Measurements from ENCODE around the gene DDX20. TPM values are rescaled to one million over a fixed set of nuclear protein-coding genes. Genes with fewer than 3 reads are reported as not detected.

DDX20 gene
- polyA plus RNA-seq, 1 donor from 2014 or later: 26.5 TPM

DNA sequence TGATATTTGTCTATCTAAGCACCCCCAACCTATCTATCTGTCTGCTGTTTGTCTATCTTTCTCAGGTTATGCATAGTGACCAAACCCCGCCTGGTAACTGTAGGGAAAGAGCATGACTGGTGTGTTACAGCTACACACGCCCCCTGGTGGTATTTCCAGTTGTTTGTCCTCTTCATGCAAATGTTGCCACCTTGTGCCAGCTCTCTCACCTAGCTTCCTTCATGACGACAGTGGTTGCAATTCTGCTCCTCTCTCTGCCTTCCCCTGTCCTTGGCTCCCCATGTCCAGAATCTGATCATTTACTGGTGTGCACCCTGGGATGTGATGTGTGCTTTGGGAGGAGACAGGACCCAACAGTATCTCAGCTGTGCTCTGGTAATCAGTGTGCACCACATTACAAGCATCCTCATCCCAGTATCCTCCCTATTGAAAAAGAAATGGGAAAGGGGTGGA is 8.4 kb upstream of the DDX20 start:
- H3K9ac ChIP-seq (ENCODE audit: low read length): no peak overlapping the region
- no peaks in the 10 kb centered on the region for H3K9me2 ChIP-seq (ENCODE audit: insufficient read depth, low read length)
- TF ChIP-seq SMC3 (conservative IDR thresholded peaks at IDR 0.05; ENCODE audit: poor library complexity) (peak; percentile 32), CTCF (IDR thresholded peaks at IDR 0.05; ENCODE audit: poor library complexity, severe bottlenecking) (peak; percentile 50), RAD21 (conservative IDR thresholded peaks at IDR 0.05) (peak; percentile 28), MXI1 (conservative IDR thresholded peaks at IDR 0.05; ENCODE audit: poor library complexity, severe bottlenecking) (no peak)
- no peaks in the 10 kb centered on the region for H3K79me2 ChIP-seq (replicated peaks; ENCODE audit: insufficient read depth, low read length)
- H2AFZ ChIP-seq (ENCODE audit: low read depth, low read length): no peak overlapping the region
- no peak overlapping the region for H3K4me2 ChIP-seq (ENCODE audit: low read length)
- peaks cover 15% of the 10 kb centered on the region for H3K36me3 ChIP-seq (ENCODE audit: insufficient read depth, low read length)
- peak overlapping the region; percentile 39 for H3K27ac ChIP-seq (ENCODE audit: low read length)
- no peaks in the 10 kb centered on the region for H4K20me1 ChIP-seq (ENCODE audit: insufficient read depth)
- peaks cover 4% of the 10 kb centered on the region for H3F3A ChIP-seq (ENCODE audit: insufficient read depth, low read length, poor library complexity, severe bottlenecking)
- no peaks in the 10 kb centered on the region for H3K9me3 ChIP-seq (ENCODE audit: low read length)
- H3K4me3 ChIP-seq (ENCODE audit: low read length): no peak overlapping the region
- H3K27me3 ChIP-seq (ENCODE audit: insufficient read depth, low read depth, low read length): no peaks in the 10 kb centered on the region

- Histone ChIP-seq H3K4me2 (ENCODE audit: low read length) (no peak overlapping the region), H3K27me3 (ENCODE audit: insufficient read depth, low read depth, low read length) (no peaks in the 10 kb centered on the region), H3F3A (ENCODE audit: insufficient read depth, low read length, poor library complexity, severe bottlenecking) (peaks cover 4% of the 10 kb centered on the region), H3K27ac (ENCODE audit: low read length) (peak overlapping the region; percentile 76), H3K9me2 (ENCODE audit: insufficient read depth, low read length) (no peaks in the 10 kb centered on the region), H4K20me1 (ENCODE audit: insufficient read depth) (no peaks in the 10 kb centered on the region), H3K9me3 (ENCODE audit: low read length) (no peaks in the 10 kb centered on the region), H3K36me3 (ENCODE audit: insufficient read depth, low read length) (peaks cover 15% of the 10 kb centered on the region), H3K4me3 (ENCODE audit: low read length) (peak overlapping the region; percentile 35), H2AFZ (ENCODE audit: low read depth, low read length) (no peak overlapping the region), H3K79me2 (replicated peaks; ENCODE audit: insufficient read depth, low read length) (no peaks in the 10 kb centered on the region), H3K9ac (ENCODE audit: low read length) (peak overlapping the region; percentile 48)
- TF ChIP-seq MXI1 (conservative IDR thresholded peaks at IDR 0.05; ENCODE audit: poor library complexity, severe bottlenecking) (no peak), SMC3 (conservative IDR thresholded peaks at IDR 0.05; ENCODE audit: poor library complexity) (no peak), EP300 (conservative IDR thresholded peaks at IDR 0.05; ENCODE audit: poor library complexity, severe bottlenecking) (no peak), TAF1 (IDR thresholded peaks at IDR 0.05; ENCODE audit: low read depth) (no peak), RAD21 (conservative IDR thresholded peaks at IDR 0.05) (no peak), EZH2 (IDR thresholded peaks at IDR 0.05; ENCODE audit: borderline replicate concordance, insufficient read depth, low read length, poor library complexity, severe bottlenecking) (no peak), REST (IDR thresholded peaks at IDR 0.05; ENCODE audit: borderline replicate concordance) (no peak), CTCF (IDR thresholded peaks at IDR 0.05; ENCODE audit: poor library complexity, severe bottlenecking) (no peak), POLR2AphosphoS5 (IDR thresholded peaks at IDR 0.05) (no peak)
Observed at GRCh38 chr1:111747947-111748346, 7.8 kb upstream of the DDX20 start.

All from neural cell (in vitro differentiated cells).